ENCODE measurements around the gene AP2B1.

DNA sequence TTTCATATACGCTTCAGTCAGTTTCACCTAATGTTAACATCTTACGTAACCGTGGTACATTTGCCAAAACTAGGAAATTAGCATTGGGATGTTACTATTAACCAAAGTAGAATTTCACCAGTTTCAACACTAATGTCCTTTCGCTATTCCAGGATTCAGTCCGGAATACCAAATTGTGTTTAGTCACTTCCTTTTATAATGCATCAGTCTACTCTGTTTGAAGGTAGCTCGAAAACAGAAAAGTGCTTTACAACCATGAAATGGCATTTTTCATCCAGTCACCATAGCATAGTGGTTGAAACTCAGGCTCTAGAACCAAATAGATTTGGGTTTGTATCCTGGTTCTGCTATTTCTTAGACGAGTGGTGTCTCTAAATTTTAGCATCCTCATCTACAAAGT, 29.4 kb downstream of the AP2B1 start:
- TF ChIP-seq POLR2A (IDR thresholded peaks at IDR 0.05), result no peak
- TF ChIP-seq, protein P1, sequence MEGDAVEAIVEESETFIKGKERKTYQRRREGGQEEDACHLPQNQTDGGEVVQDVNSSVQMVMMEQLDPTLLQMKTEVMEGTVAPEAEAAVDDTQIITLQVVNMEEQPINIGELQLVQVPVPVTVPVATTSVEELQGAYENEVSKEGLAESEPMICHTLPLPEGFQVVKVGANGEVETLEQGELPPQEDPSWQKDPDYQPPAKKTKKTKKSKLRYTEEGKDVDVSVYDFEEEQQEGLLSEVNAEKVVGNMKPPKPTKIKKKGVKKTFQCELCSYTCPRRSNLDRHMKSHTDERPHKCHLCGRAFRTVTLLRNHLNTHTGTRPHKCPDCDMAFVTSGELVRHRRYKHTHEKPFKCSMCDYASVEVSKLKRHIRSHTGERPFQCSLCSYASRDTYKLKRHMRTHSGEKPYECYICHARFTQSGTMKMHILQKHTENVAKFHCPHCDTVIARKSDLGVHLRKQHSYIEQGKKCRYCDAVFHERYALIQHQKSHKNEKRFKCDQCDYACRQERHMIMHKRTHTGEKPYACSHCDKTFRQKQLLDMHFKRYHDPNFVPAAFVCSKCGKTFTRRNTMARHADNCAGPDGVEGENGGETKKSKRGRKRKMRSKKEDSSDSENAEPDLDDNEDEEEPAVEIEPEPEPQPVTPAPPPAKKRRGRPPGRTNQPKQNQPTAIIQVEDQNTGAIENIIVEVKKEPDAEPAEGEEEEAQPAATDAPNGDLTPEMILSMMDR (IDR thresholded peaks at IDR 0.05), result no peak

Measured in lower leg skin (tissue), 3 donors.